H1 (cell line): ENCODE results near the gene SMARCD1. TPM values are rescaled to one million over a fixed set of nuclear protein-coding genes. Genes with fewer than 3 reads are reported as not detected.

Experiments used
- CTCF ChIA-PET: fragments of 300-600 bp; sonication (Branson Sonifier 250); formaldehyde crosslinking; loops from one replicate; lab custom pipeline; 2021; ENCODE audit not compliant: partially characterized antibody; lab: Charles Lee
- POLR2A ChIA-PET: fragments of 300-600 bp; sonication (Branson Sonifier 250); formaldehyde crosslinking; loops from one replicate; lab custom pipeline; 2021; ENCODE audit warnings: inconsistent platforms; ENCODE audit not compliant: partially characterized antibody; lab: Charles Lee
- DNase-seq, 2 experiments: peaks; one replicate each; pipeline versions ENCODE4 v3.0.0 to v3.0.0-alpha.2; 2010 to 2022; ENCODE audit warnings: low spot score in 2 of 2, low read depth in 1 of 2, mixed read lengths in 1 of 2
- FAIRE-seq: peaks from 2 replicates; lab custom pipeline; 2011; peaks lifted over from hg19 to GRCh38; lab: Jason Lieb, UNC
- H2AFZ ChIP-seq: 2 replicates; pipeline ENCODE4 v1.8.1; 2012; ENCODE audit warnings: low read length, inconsistent platforms
- H2AK5ac ChIP-seq: 2 replicates; pipeline ENCODE4 v1.6.1; 2013; ENCODE audit warnings: low read depth, low read length
- H2BK120ac ChIP-seq: replicated peaks from 2 replicates; pipeline ENCODE3; 2013; ENCODE audit warnings: low read depth, low read length, inconsistent platforms
- H2BK12ac ChIP-seq: 2 replicates; pipeline ENCODE4 v1.6.1; 2013; ENCODE audit warnings: low read depth, low read length
- H2BK15ac ChIP-seq: 2 replicates; pipeline ENCODE4 v1.6.1; 2013; ENCODE audit warnings: low read length
- H2BK20ac ChIP-seq: 2 replicates; pipeline ENCODE4 v1.6.1; 2013; ENCODE audit warnings: low read length
- H2BK5ac ChIP-seq: 2 replicates; pipeline ENCODE4 v1.6.1; 2013; ENCODE audit warnings: low read depth, low read length
- H3K14ac ChIP-seq: 2 replicates; pipeline ENCODE4 v1.6.1; 2013; ENCODE audit warnings: inconsistent platforms; ENCODE audit not compliant: insufficient read length
- H3K18ac ChIP-seq: 2 replicates; pipeline ENCODE4 v1.6.1; 2013; ENCODE audit warnings: low read length; ENCODE audit errors: extremely low read depth
- H3K23ac ChIP-seq: 2 replicates; pipeline ENCODE4 v1.6.1; 2013; ENCODE audit warnings: inconsistent platforms; ENCODE audit not compliant: insufficient read length
- H3K23me2 ChIP-seq: 2 replicates; pipeline ENCODE4 v1.6.1; 2013; ENCODE audit warnings: low read depth, low read length
- H3K27ac ChIP-seq: 2 replicates; pipeline ENCODE4 v1.6.1; 2011; ENCODE audit warnings: low read depth, low read length, inconsistent platforms
- H3K27me3 ChIP-seq, 4 experiments: replicated peaks in 1 of 4; 1 replicate in 1 of 4; 2 replicates in 3 of 4; pipeline versions ENCODE4 v1.6.1 to v1.8.1; 2011 to 2013; ENCODE audit warnings: low read length in 3 of 4, mild to moderate bottlenecking in 3 of 4, inconsistent platforms in 2 of 4, mixed read lengths in 2 of 4, moderate library complexity in 1 of 4; ENCODE audit not compliant: control insufficient read depth in 3 of 4, insufficient read depth in 3 of 4; ENCODE audit errors: extremely low read depth in 1 of 4
- H3K36me3 ChIP-seq, 4 experiments: 2 replicates each; pipeline versions ENCODE4 v1.6.1 to v1.8.1; 2011 to 2013; ENCODE audit warnings: mild to moderate bottlenecking in 4 of 4, low read length in 3 of 4, moderate library complexity in 2 of 4, control low read depth in 1 of 4, inconsistent platforms in 1 of 4; ENCODE audit not compliant: insufficient read depth in 4 of 4, control insufficient read depth in 2 of 4
- H3K4ac ChIP-seq: replicated peaks from 2 replicates; pipeline ENCODE3; 2013; ENCODE audit warnings: low read length, low read depth, mixed read lengths, inconsistent platforms; ENCODE audit not compliant: insufficient read length
- H3K4me1 ChIP-seq, 4 experiments: replicated peaks in 1 of 4; 1 replicate in 1 of 4; 2 replicates in 3 of 4; pipeline versions ENCODE4 v1.6.1 to v1.8.1; 2011 to 2013; ENCODE audit warnings: low read length in 3 of 4, inconsistent platforms in 2 of 4, mixed read lengths in 1 of 4; ENCODE audit not compliant: insufficient read depth in 4 of 4, control insufficient read depth in 3 of 4
- H3K4me2 ChIP-seq, 2 experiments: 2 replicates each; pipeline versions ENCODE4 v1.6.1 to v1.8.1; 2011 to 2013; ENCODE audit warnings: low read depth in 2 of 2, low read length in 2 of 2, control low read depth in 1 of 2, inconsistent platforms in 1 of 2, mild to moderate bottlenecking in 1 of 2; ENCODE audit not compliant: insufficient read depth in 1 of 2
- H3K4me3 ChIP-seq, 4 experiments: fragments of 200-600, 300-600 bp in 1 of 4; sonication (generic), shearing (Covaris generic), sonication (Bioruptor Twin) in 1 of 4; 2 replicates each; pipeline versions ENCODE4 v1.5.1 to v1.8.1; 2011 to 2016; ENCODE audit warnings: low read length in 4 of 4, low read depth in 3 of 4, control low read depth in 2 of 4, inconsistent platforms in 2 of 4, mild to moderate bottlenecking in 2 of 4, mixed read lengths in 1 of 4, moderate library complexity in 1 of 4; ENCODE audit not compliant: insufficient read depth in 2 of 4; ENCODE audit errors: extremely low read depth in 1 of 4
- H3K56ac ChIP-seq: replicated peaks from 2 replicates; pipeline ENCODE3; 2013; ENCODE audit warnings: low read depth, mild to moderate bottlenecking, mixed read lengths, low read length, inconsistent platforms; ENCODE audit not compliant: insufficient read length
- H3K79me1 ChIP-seq: 2 replicates; pipeline ENCODE4 v1.6.1; 2013; ENCODE audit warnings: low read depth, low read length, control low read depth
- H3K79me2 ChIP-seq, 2 experiments: 2 replicates each; pipeline versions ENCODE4 v1.6.1 to v1.8.1; 2012 to 2013; ENCODE audit warnings: low read length in 2 of 2, mild to moderate bottlenecking in 2 of 2, inconsistent platforms in 1 of 2; ENCODE audit not compliant: insufficient read depth in 2 of 2, control insufficient read depth in 1 of 2
- H3K9ac ChIP-seq, 4 experiments: replicated peaks in 1 of 4; 1 replicate in 1 of 4; 2 replicates in 3 of 4; pipeline versions ENCODE4 v1.6.1 to v1.8.1; 2011 to 2013; ENCODE audit warnings: low read depth in 3 of 4, low read length in 3 of 4, control low read depth in 2 of 4, mild to moderate bottlenecking in 2 of 4, moderate library complexity in 2 of 4, inconsistent platforms in 1 of 4; ENCODE audit errors: extremely low read depth in 1 of 4
- H3K9me3 ChIP-seq, 2 experiments: 2 replicates each; pipeline versions ENCODE4 v1.6.1 to v1.8.1; 2012 to 2013; ENCODE audit warnings: mild to moderate bottlenecking in 2 of 2, moderate library complexity in 2 of 2, control low read depth in 1 of 2, inconsistent platforms in 1 of 2, low read depth in 1 of 2, low read length in 1 of 2, mixed read lengths in 1 of 2; ENCODE audit not compliant: insufficient read depth in 2 of 2
- H4K20me1 ChIP-seq, 2 experiments: replicated peaks in 1 of 2; 2 replicates each; pipeline versions ENCODE3 to v1.8.1; 2011 to 2013; ENCODE audit warnings: inconsistent platforms in 2 of 2, low read length in 2 of 2, mild to moderate bottlenecking in 1 of 2; ENCODE audit not compliant: insufficient read depth in 2 of 2, control insufficient read depth in 1 of 2
- H4K5ac ChIP-seq: 2 replicates; pipeline ENCODE4 v1.6.1; 2013; ENCODE audit warnings: low read length, low read depth, mixed read lengths, inconsistent platforms; ENCODE audit not compliant: insufficient read length
- H4K8ac ChIP-seq: 2 replicates; pipeline ENCODE4 v1.8.0; 2013; ENCODE audit warnings: mild to moderate bottlenecking, moderate library complexity, low read length, inconsistent platforms; ENCODE audit not compliant: insufficient read depth; ENCODE audit errors: extremely low read depth
- H4K91ac ChIP-seq: replicated peaks from 2 replicates; pipeline ENCODE3; 2013; ENCODE audit warnings: low read length, mixed read lengths, inconsistent platforms; ENCODE audit not compliant: insufficient read length
- CBX5 ChIP-seq: fragments of 300-800, 300-1000 bp; sonication (generic); IDR thresholded peaks from 2 replicates; pipeline ENCODE4 v1.7.1; 2016; ENCODE audit warnings: antibody characterized with exemption, low read length, low read depth
- CHD1 ChIP-seq: IDR thresholded peaks from 2 replicates; pipeline ENCODE4 v1.6.1; 2012; ENCODE audit warnings: low read depth, low read length, improper control_type of control experiment
- CTBP2 ChIP-seq: IDR thresholded peaks from 2 replicates; pipeline ENCODE4 v1.7.0; 2011; ENCODE audit warnings: borderline replicate concordance, mild to moderate bottlenecking, moderate library complexity, mixed read lengths, low read length; ENCODE audit not compliant: insufficient read depth, insufficient read length
- HDAC2 ChIP-seq, 2 experiments: fragments of 300-600 bp in 1 of 2; sonication (generic) in 1 of 2; IDR thresholded peaks; 2 replicates each; pipeline ENCODE4 v1.6.1; 2011 to 2012; ENCODE audit warnings: low read depth in 2 of 2, low read length in 2 of 2, mild to moderate bottlenecking in 2 of 2, moderate library complexity in 2 of 2, borderline replicate concordance in 1 of 2, inconsistent platforms in 1 of 2
- KDM1A ChIP-seq: fragments of 200-600, 300-600 bp; sonication (generic); IDR thresholded peaks from 2 replicates; pipeline ENCODE4 v1.7.1; 2016; ENCODE audit warnings: mild to moderate bottlenecking, low read length, borderline replicate concordance
- KDM5A ChIP-seq: fragments of 200-600 bp; IDR thresholded peaks from 2 replicates; pipeline ENCODE4 v1.7.1; 2012; ENCODE audit warnings: mild to moderate bottlenecking, low read length, inconsistent platforms, mixed read lengths
- PHF8 ChIP-seq: fragments of 200-600 bp; sonication (generic); conservative IDR thresholded peaks from 2 replicates; pipeline ENCODE4 v1.7.1; 2012; ENCODE audit warnings: low read depth, mild to moderate bottlenecking, inconsistent platforms, low read length, moderate library complexity
- POLR2A ChIP-seq, 2 experiments: IDR thresholded peaks; 1 replicate in 1 of 2; 2 replicates in 1 of 2; pipeline ENCODE4 v1.6.1; 2011; ENCODE audit warnings: low read depth in 2 of 2, low read length in 2 of 2, mild to moderate bottlenecking in 2 of 2; ENCODE audit errors: control extremely low read depth in 1 of 2
- POU5F1 ChIP-seq: IDR thresholded peaks from 2 replicates; pipeline ENCODE4 v1.6.1; 2011; ENCODE audit warnings: low read depth, mild to moderate bottlenecking, low read length, moderate library complexity
- SIX5 ChIP-seq: IDR thresholded peaks from 2 replicates; pipeline ENCODE4 v1.6.1; 2011; ENCODE audit warnings: mild to moderate bottlenecking, low read depth, low read length
- SP1 ChIP-seq: IDR thresholded peaks from 2 replicates; pipeline ENCODE4 v1.6.1; 2011; ENCODE audit warnings: low read depth, low read length
- TAF1 ChIP-seq: IDR thresholded peaks from 2 replicates; pipeline ENCODE4 v1.6.1; 2011; ENCODE audit warnings: mild to moderate bottlenecking, low read depth, low read length
- TCF12 ChIP-seq: IDR thresholded peaks from 2 replicates; pipeline ENCODE4 v1.6.1; 2011; ENCODE audit warnings: low read depth, mild to moderate bottlenecking, low read length
- YY1 ChIP-seq: IDR thresholded peaks from 2 replicates; pipeline ENCODE4 v1.6.1; 2011; ENCODE audit warnings: low read depth, mild to moderate bottlenecking, low read length
- WGBS, 2 experiments: shearing (Covaris generic) in 1 of 2; methylation state at CpG; one replicate each; pipeline versions ENCODE4 v1.1.6 to v1.1.7; 2013 to 2015; ENCODE audit warnings: low lambda C conversion rate in 2 of 2, mixed read lengths in 2 of 2, inconsistent platforms in 1 of 2, low coverage in 1 of 2, missing lambda C conversion rate in 1 of 2; ENCODE audit not compliant: insufficient replicate concordance in 2 of 2, insufficient coverage in 1 of 2, insufficient read length in 1 of 2; ENCODE audit errors: extremely low coverage in 1 of 2, missing lambda C conversion rate in 1 of 2; 5-methylcytosine and 5-hydroxymethylcytosine counted together
- polyA plus RNA-seq, 7 experiments: library from polyadenylated mRNA; depleted of rRNA in 3 of 7; stranded (reverse) in 5 of 7; unstranded in 2 of 7; fragments of >200 nt in 5 of 7; fragments of 200-250 nt in 2 of 7; gene quantifications; 1 replicate in 5 of 7; 2 replicates in 1 of 7; 4 replicates in 1 of 7; pipeline versions ENCODE4 v1.2.1 to v1.2.3, GENCODE V29; 2011 to 2013; ENCODE audit warnings: missing spikeins in 2 of 7, mixed read lengths in 2 of 7
- total RNA-seq: library from RNA; stranded (reverse); fragmentation: NEBNext Ultra II Directional; extraction: Animal tissue kit (Norgen Biotek cat#: 25700); gene quantifications from 2 replicates; pipeline ENCODE4 v1.2.1, GENCODE V29; 2021

SMARCD1 gene
- total and polyA plus RNA-seq, 2 of the 8 experiments (the other 6 are each of a cell fraction or from before 2014, with no cell fraction given), result 128 to 130 TPM

GRCh38 chr12:50042693-50043092, 42.4 kb upstream of the SMARCD1 start:
- Histone ChIP-seq H2AFZ (no peak overlapping the region), H3K23me2 (no peaks in the 10 kb centered on the region; the same call in 1 of the 2 replicates), H2AK5ac (no peak overlapping the region), H3K14ac (no peak overlapping the region), H2BK5ac (no peak overlapping the region), H3K23ac (no peak overlapping the region), H2BK20ac (no peak overlapping the region), H3K56ac (no peak overlapping the region), H3K79me1 (no peaks in the 10 kb centered on the region), H4K91ac (no peak overlapping the region), H3K4ac (no peak overlapping the region), H3K36me3 (no peaks in the 10 kb centered on the region), H3K27me3 (no peaks in the 10 kb centered on the region; a peak in 3 of 7 replicates), H3K18ac (no peak overlapping the region), H3K79me2 (no peaks in the 10 kb centered on the region), H3K4me3 (no peak overlapping the region), H3K4me1 (no peaks in the 10 kb centered on the region), H4K8ac (no peak overlapping the region), H3K4me2 (no peak overlapping the region), H3K9ac (no peak overlapping the region), H4K20me1 (no peaks in the 10 kb centered on the region), H4K5ac (no peak overlapping the region), H2BK15ac (no peak overlapping the region), H3K27ac (no peak overlapping the region), H3K9me3 (no peaks in the 10 kb centered on the region), H2BK12ac (no peak overlapping the region), H2BK120ac (no peak overlapping the region)
- POLR2A ChIA-PET, result interaction anchor here (5.4 kb wide), 1 partner anchor 13 kb away, joined by 19 read pairs; no protein-coding TSS in a partner anchor
- WGBS, 2 experiments, result 92% methylated on average over 3 of the region's 6 CpGs; no CpG with 5 or more reads in 1 of the 2 experiments
- FAIRE-seq, result no peak
- no peak for TF ChIP-seq TCF12
- TF ChIP-seq HDAC2 (IDR thresholded peaks at IDR 0.05; ENCODE audit: borderline replicate concordance in 1 of 2, low read depth in 2 of 2, low read length in 2 of 2), result no peak
- no peak for TF ChIP-seq KDM5A
- TF ChIP-seq TAF1, result no peak
- TF ChIP-seq PHF8, result no peak
- no peak for TF ChIP-seq KDM1A
- TF ChIP-seq CHD1, result no peak
- TF ChIP-seq POLR2A (IDR thresholded peaks at IDR 0.05; ENCODE audit: control extremely low read depth in 1 of 2, low read depth in 2 of 2, low read length in 2 of 2), result no peak
- TF ChIP-seq CBX5, result no peak
- TF ChIP-seq POU5F1, result no peak
- no peak for TF ChIP-seq YY1
- TF ChIP-seq SIX5, result no peak
- no peak for TF ChIP-seq CTBP2
- TF ChIP-seq SP1, result no peak
- CTCF ChIA-PET, result interaction anchor here (0.6 to 13.4 kb wide), 7 partner anchors 9 to 472 kb away, joined by 3 to 296 read pairs (median 4); partner anchors contain the start of gene AQP6
- DNase-seq, result no peak
